ENCODE measurements around the gene PCDH9.

The PCDH9 gene

GRCh38 chr13:66519259-66519658 is 710.9 kb downstream of the PCDH9 start:
- no peak overlapping the region for H3K4me3 ChIP-seq (ENCODE audit: low read length)
- no peak for DNase-seq (ENCODE audit: low read depth)
- no peak for TF ChIP-seq CTCF (IDR thresholded peaks at IDR 0.05; ENCODE audit: insufficient read depth, low read depth, low read length, missing control alignments)

GRCh38 chr13:66518068-66518467 is 712.1 kb downstream of the PCDH9 start:
- peak; percentile 24 for DNase-seq (ENCODE audit: low read depth)
- no peak overlapping the region for H3K4me3 ChIP-seq (ENCODE audit: low read length)
- TF ChIP-seq CTCF (IDR thresholded peaks at IDR 0.05; ENCODE audit: insufficient read depth, low read depth, low read length, missing control alignments), result no peak

- no peak for TF ChIP-seq CTCF (IDR thresholded peaks at IDR 0.05; ENCODE audit: insufficient read depth, low read depth, low read length, missing control alignments)
- H3K4me3 ChIP-seq (ENCODE audit: low read length), result no peak overlapping the region
- DNase-seq (ENCODE audit: low read depth), result peak; percentile 17
These were observed 716.4 kb downstream of the PCDH9 start for GRCh38 chr13:66513728-66514127.

GRCh38 chr13:66509175-66509574 is 721.0 kb downstream of the PCDH9 start:
- TF ChIP-seq CTCF (IDR thresholded peaks at IDR 0.05; ENCODE audit: insufficient read depth, low read depth, low read length, missing control alignments), result no peak
- H3K4me3 ChIP-seq (ENCODE audit: low read length), result no peak overlapping the region
- DNase-seq (ENCODE audit: low read depth), result no peak

GRCh38 chr13:66508153-66508909 is 721.8 kb downstream of the PCDH9 start:
- peak; percentile 30 for DNase-seq (ENCODE audit: low read depth)
- no peak for TF ChIP-seq CTCF (IDR thresholded peaks at IDR 0.05; ENCODE audit: insufficient read depth, low read depth, low read length, missing control alignments)

GRCh38 chr13:66506979-66507378 is 723.2 kb downstream of the PCDH9 start:
- no peak overlapping the region for H3K4me3 ChIP-seq (ENCODE audit: low read length)
- TF ChIP-seq CTCF (IDR thresholded peaks at IDR 0.05; ENCODE audit: insufficient read depth, low read depth, low read length, missing control alignments), result no peak
- DNase-seq (ENCODE audit: low read depth), result peak; percentile 2

More at GRCh38 chr13:66508153-66508909, 721.8 kb downstream of the PCDH9 start:
- no peak overlapping the region for H3K4me3 ChIP-seq (ENCODE audit: low read length)

All from epithelial cell of esophagus (primary cell).